ENCODE results near the gene MYH10.

GRCh38 chr17:8572764-8573163, 57.8 kb downstream of the MYH10 start:
- TF ChIP-seq CTCF (IDR thresholded peaks at IDR 0.05): peak in 1 of 3 experiments; percentile 13
- TF ChIP-seq POLR2A (IDR thresholded peaks at IDR 0.05): no peak
- no peak for TF ChIP-seq POLR2AphosphoS5 (IDR thresholded peaks at IDR 0.05; ENCODE audit: insufficient read depth in 1 of 2, low read depth in 1 of 2)
